Mammary epithelial cell (primary cell): Measurements from ENCODE around the gene SYNE4.

Experiments used
- CTCF ChIP-seq, 2 donors: IDR thresholded peaks in 1 of 2; conservative IDR thresholded peaks in 1 of 2; 2 replicates each; pipeline ENCODE4 v1.5.1; 2011 to 2012; ENCODE audit warnings: inconsistent platforms in 2 of 2, low read length in 2 of 2, mild to moderate bottlenecking in 2 of 2, control low read depth in 1 of 2, low read depth in 1 of 2; ENCODE audit not compliant: insufficient read depth in 1 of 2; ENCODE audit errors: extremely low read depth in 1 of 2
- EZH2 ChIP-seq: IDR thresholded peaks from 2 replicates; pipeline ENCODE4 v1.6.1; 2012; ENCODE audit warnings: low read length, inconsistent platforms, borderline replicate concordance

GRCh38 chr19:35990156-35990555, 18.5 kb downstream of the SYNE4 start:
- TF ChIP-seq CTCF (conservative IDR thresholded peaks at IDR 0.05 in 1 of 2, IDR thresholded peaks at IDR 0.05 in 1 of 2; ENCODE audit: extremely low read depth in 1 of 2, insufficient read depth in 1 of 2, low read depth in 1 of 2, low read length in 2 of 2): no peak
- TF ChIP-seq EZH2: no peak
